OCI-M2 (cell line): ENCODE data around the gene C4B.
"Not testable (repeated sequence)": the region's sequence is repeated elsewhere in the genome, so short reads cannot be mapped to it uniquely, and the experiment has no call there.

Experiments
- DNase-seq: peaks from one replicate; lab custom pipeline; 2025; ENCODE audit not compliant: unreplicated experiment; lab: John Stamatoyannopoulos, UW

The C4B gene

GRCh38 chr6:32014547-32014946 is at the start of gene C4B:
Gene C4B, plus strand, starts transcription at chr6:32014795. Its CDS starts 51 bp downstream, at chr6:32014846.
- not testable (repeated sequence) for DNase-seq

GRCh38 chr6:31965700-31966099 is 48.9 kb upstream of the C4B start:
- DNase-seq, result no peak

GRCh38 chr6:31966506-31966905 is 48.1 kb upstream of the C4B start:
- no peak for DNase-seq

GRCh38 chr6:31966997-31967925 is 47.3 kb upstream of the C4B start:
- no peak for DNase-seq

- no peak for DNase-seq
Observed at GRCh38 chr6:31967926-31968320, 46.7 kb upstream of the C4B start.

GRCh38 chr6:31968326-31968725 is 46.3 kb upstream of the C4B start:
- DNase-seq, result no peak

- no peak for DNase-seq
Observed at GRCh38 chr6:31968791-31969711, 45.5 kb upstream of the C4B start.

- DNase-seq, result no peak
Observed at GRCh38 chr6:31969712-31970603, 44.6 kb upstream of the C4B start.

- DNase-seq, result no peak
Observed at GRCh38 chr6:31970604-31971271, 43.9 kb upstream of the C4B start.

GRCh38 chr6:31971279-31971992 is 43.2 kb upstream of the C4B start:
- DNase-seq, result no peak

- DNase-seq, result peak; percentile 92
Observed at GRCh38 chr6:31971993-31972708, 42.4 kb upstream of the C4B start, which contains the start of gene DXO. Gene DXO, minus strand, starts transcription at chr6:31972138. Its CDS starts 463 bp downstream, at chr6:31971675.

GRCh38 chr6:31972709-31973350 is 41.8 kb upstream of the C4B start:
- DNase-seq, result peak; percentile 29

- DNase-seq, result not testable (repeated sequence)
Observed at GRCh38 chr6:31976065-31976464, 38.5 kb upstream of the C4B start.

GRCh38 chr6:31977816-31978431 is 36.7 kb upstream of the C4B start:
- no peak for DNase-seq

GRCh38 chr6:31978831-31979230 is 35.8 kb upstream of the C4B start:
- DNase-seq, result no peak

- no peak for DNase-seq
Observed at GRCh38 chr6:31979238-31979898, 35.2 kb upstream of the C4B start.

- DNase-seq, result not testable (repeated sequence)
Observed at GRCh38 chr6:31980195-31980876, 34.3 kb upstream of the C4B start.
